ENCODE results near the gene TMEM244.
"Not testable (repeated sequence)": the region's sequence is repeated elsewhere in the genome, so short reads cannot be mapped to it uniquely, and the experiment has no call there.

TMEM244 gene

GRCh38 chr6:129812145-129812777 lies 48.9 kb downstream of the TMEM244 start:
- DNase-seq (ENCODE audit: low spot score), result no peak

GRCh38 chr6:129807141-129807540 lies 54.0 kb downstream of the TMEM244 start:
- DNase-seq (ENCODE audit: low spot score), result not testable (repeated sequence)

- not testable (repeated sequence) for DNase-seq (ENCODE audit: low spot score)
Measured at GRCh38 chr6:129802920-129803319, 58.2 kb downstream of the TMEM244 start.

GRCh38 chr6:129801909-129802308 lies 59.2 kb downstream of the TMEM244 start:
- DNase-seq (ENCODE audit: low spot score), result no peak

GRCh38 chr6:129795261-129795660 lies 65.9 kb downstream of the TMEM244 start:
- DNase-seq (ENCODE audit: low spot score), result no peak

GRCh38 chr6:129793447-129793846 lies 67.7 kb downstream of the TMEM244 start:
- no peak for DNase-seq (ENCODE audit: low spot score)

GRCh38 chr6:129792049-129792448 lies 69.1 kb downstream of the TMEM244 start:
- DNase-seq (ENCODE audit: low spot score), result no peak

GRCh38 chr6:129790785-129791184 lies 70.3 kb downstream of the TMEM244 start:
- DNase-seq (ENCODE audit: low spot score), result no peak

GRCh38 chr6:129789974-129790373 lies 71.1 kb downstream of the TMEM244 start:
- no peak for DNase-seq (ENCODE audit: low spot score)

- DNase-seq (ENCODE audit: low spot score), result no peak
Measured at GRCh38 chr6:129787816-129788215, 73.3 kb downstream of the TMEM244 start.

GRCh38 chr6:129786548-129786947 lies 74.6 kb downstream of the TMEM244 start:
- no peak for DNase-seq (ENCODE audit: low spot score)

GRCh38 chr6:129785756-129786135 lies 75.4 kb downstream of the TMEM244 start:
- no peak for DNase-seq (ENCODE audit: low spot score)

GRCh38 chr6:129785047-129785755 lies 75.9 kb downstream of the TMEM244 start:
- no peak for DNase-seq (ENCODE audit: low spot score)

All from CD4-positive, alpha-beta T cell treated with Interleukin-2 at 100 ng/mL for 4 hours (primary cell).